Heart left ventricle (tissue), 13 donors: ENCODE data around the gene ISLR2.

ENCODE experiments used
- POLR2A ChIP-seq, 2 donors: fragments of 450-650 bp; IDR thresholded peaks; one replicate each; pipeline ENCODE4 v1.6.1; 2017; ENCODE audit warnings: antibody characterized with exemption in 2 of 2, mild to moderate bottlenecking in 2 of 2, moderate library complexity in 2 of 2
- TF ChIP-seq, protein P1 (sequence below), 12 donors: fragments of 200-600 bp; sonication (generic) in 4 of 12; IDR thresholded peaks; one replicate each; pipeline versions ENCODE4 v1.5.0 to v1.8.0; 2018 to 2022; ENCODE audit warnings: antibody characterized with exemption in 12 of 12, mild to moderate bottlenecking in 5 of 12
- donor health status: ischemic (EF 13 %, LVEDD 7.1; RV severe dilation, severe dysfunction).
- donor health status: DM: no; HTN: yes; CAD: no.
- donor health status: DM: no; HTN: no; CAD: no.
- donor health status: ischemic (EF 25% LVEDD 6.9; RV normal size, moderate dysfunction).
- donor health status: ischemic (EF 25% LVEDD 5.7; RV mildly dilated, moderate dysfunction).
- donor health status: ischemic (EF 35%, LVEDD 5.7; RV mildly dilated, moderate dysfunction).
- donor health status: nonischemic (EF 11% LVEDD 7.7; RV severe dilation, severe dysfunction).
- donor health status: DM: yes; HTN: yes; CAD: no.
- donor health status: PGD.
- donor health status: ischemic (EF 29% LVEDD 5.4; RV normal size, mild dysfunction).
- donor health status: nonischemic (EF 23%, LVEDD 6.1; RV moderate dilation, normal function).

DNA sequence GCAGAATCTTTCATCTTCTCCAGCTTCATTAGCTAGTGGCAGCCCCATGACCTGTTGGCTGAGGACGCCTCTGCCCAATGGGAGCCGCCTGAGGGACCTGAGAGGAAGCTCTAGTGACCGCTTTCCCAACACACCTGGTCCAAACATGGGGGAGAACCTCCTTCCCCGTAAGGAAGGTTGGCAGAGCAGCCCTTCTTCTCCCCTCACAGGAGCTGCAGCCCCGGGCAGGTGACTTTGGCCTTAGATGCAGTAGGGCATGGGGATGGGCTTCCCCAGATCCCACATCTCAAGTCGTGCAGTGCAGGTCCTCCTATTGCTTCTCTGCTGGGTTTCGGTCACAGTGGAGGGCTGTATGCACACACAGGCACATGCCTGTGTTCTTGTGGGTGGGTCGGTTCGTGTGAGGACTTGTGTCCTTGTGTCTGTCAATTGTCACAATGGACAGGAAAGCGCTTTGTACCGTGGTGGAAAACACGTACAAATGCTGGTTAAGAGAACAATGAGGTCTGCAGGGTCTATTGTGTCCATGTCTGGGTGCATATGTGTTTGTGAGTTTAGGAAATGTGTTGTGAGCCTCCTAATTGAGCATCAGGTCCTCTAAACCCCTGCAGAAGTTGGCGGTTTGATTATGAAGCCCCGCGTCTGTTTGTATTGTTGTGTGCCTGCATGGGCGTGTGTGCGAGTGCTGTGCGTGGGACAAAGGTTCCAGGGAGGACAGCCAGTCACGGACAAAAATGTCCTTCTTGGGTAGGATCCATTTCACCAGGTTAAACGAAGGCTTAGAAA is 1.4 kb downstream of the ISLR2 start:
- TF ChIP-seq, protein P1, sequence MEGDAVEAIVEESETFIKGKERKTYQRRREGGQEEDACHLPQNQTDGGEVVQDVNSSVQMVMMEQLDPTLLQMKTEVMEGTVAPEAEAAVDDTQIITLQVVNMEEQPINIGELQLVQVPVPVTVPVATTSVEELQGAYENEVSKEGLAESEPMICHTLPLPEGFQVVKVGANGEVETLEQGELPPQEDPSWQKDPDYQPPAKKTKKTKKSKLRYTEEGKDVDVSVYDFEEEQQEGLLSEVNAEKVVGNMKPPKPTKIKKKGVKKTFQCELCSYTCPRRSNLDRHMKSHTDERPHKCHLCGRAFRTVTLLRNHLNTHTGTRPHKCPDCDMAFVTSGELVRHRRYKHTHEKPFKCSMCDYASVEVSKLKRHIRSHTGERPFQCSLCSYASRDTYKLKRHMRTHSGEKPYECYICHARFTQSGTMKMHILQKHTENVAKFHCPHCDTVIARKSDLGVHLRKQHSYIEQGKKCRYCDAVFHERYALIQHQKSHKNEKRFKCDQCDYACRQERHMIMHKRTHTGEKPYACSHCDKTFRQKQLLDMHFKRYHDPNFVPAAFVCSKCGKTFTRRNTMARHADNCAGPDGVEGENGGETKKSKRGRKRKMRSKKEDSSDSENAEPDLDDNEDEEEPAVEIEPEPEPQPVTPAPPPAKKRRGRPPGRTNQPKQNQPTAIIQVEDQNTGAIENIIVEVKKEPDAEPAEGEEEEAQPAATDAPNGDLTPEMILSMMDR (IDR thresholded peaks at IDR 0.05), result no peak
- no peak for TF ChIP-seq POLR2A (IDR thresholded peaks at IDR 0.05)
